Panc1 (cell line): Measurements from ENCODE around the gene ATXN10.

Experiments used
- CTCF ChIP-seq: fragments of 450-650 bp; IDR thresholded peaks from 2 replicates; pipeline ENCODE4 v1.5.1; 2017; ENCODE audit warnings: mild to moderate bottlenecking
- POLR2AphosphoS5 ChIP-seq: IDR thresholded peaks from 2 replicates; pipeline ENCODE4 v1.6.1; 2012; ENCODE audit warnings: mild to moderate bottlenecking, low read depth, low read length, moderate library complexity
- REST ChIP-seq, 2 experiments: IDR thresholded peaks; 2 replicates each; pipeline ENCODE4 v1.6.1; 2011 to 2012; ENCODE audit warnings: low read depth in 2 of 2, control low read depth in 1 of 2, low read length in 1 of 2, mild to moderate bottlenecking in 1 of 2, moderate library complexity in 1 of 2; ENCODE audit not compliant: insufficient read depth in 1 of 2
- TCF7L2 ChIP-seq: IDR thresholded peaks from 2 replicates; pipeline ENCODE4 v1.6.1; 2011; ENCODE audit warnings: mild to moderate bottlenecking, low read depth, low read length, inconsistent platforms

DNA sequence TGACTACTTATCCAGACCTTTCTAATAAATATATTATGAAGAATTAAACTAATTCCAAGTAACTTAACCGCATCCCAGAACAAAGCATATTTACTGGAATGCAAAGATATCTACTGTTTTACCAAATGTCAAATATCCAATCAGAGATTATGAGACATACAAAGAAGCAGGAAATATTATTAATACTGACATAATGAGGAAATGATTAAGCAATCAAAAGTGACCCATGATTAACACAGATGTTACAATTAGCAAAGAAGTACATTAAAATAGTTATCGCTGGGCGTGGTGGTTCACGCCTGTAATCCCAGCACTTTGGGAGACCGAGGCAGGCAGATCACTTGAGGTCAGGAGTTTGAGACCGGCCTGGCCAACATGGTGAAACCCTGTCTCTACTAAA, 200.1 kb downstream of the ATXN10 start:
- TF ChIP-seq POLR2AphosphoS5 (no peak), CTCF (no peak), REST (IDR thresholded peaks at IDR 0.05; ENCODE audit: insufficient read depth in 1 of 2, low read depth in 2 of 2, low read length in 1 of 2) (no peak), TCF7L2 (no peak)
